ENCODE measurements around the gene TOR1AIP2.
A peak's percentile ranks its signal among the peaks of the same experiment; 100 is the strongest.

TOR1AIP2 gene

GRCh38 chr1:179825206-179825605 is 52.4 kb downstream of the TOR1AIP2 start:
- DNase-seq, result no peak

- DNase-seq, result no peak
Measured at GRCh38 chr1:179824265-179824664, 53.3 kb downstream of the TOR1AIP2 start.

GRCh38 chr1:179823693-179824092 is 53.9 kb downstream of the TOR1AIP2 start:
- no peak for DNase-seq

- no peak for DNase-seq
Measured at GRCh38 chr1:179822065-179822464, 55.5 kb downstream of the TOR1AIP2 start.

- DNase-seq, result no peak
Measured at GRCh38 chr1:179821524-179821923, 56.1 kb downstream of the TOR1AIP2 start.

- no peak for DNase-seq
Measured at GRCh38 chr1:179820226-179820970, 57.2 kb downstream of the TOR1AIP2 start.

- DNase-seq, result no peak
Measured at GRCh38 chr1:179818743-179819173, 58.8 kb downstream of the TOR1AIP2 start.

GRCh38 chr1:179818260-179818659 is 59.3 kb downstream of the TOR1AIP2 start:
- no peak for DNase-seq

GRCh38 chr1:179817789-179818188 is 59.8 kb downstream of the TOR1AIP2 start:
- DNase-seq, result no peak

GRCh38 chr1:179817056-179817455 is 60.5 kb downstream of the TOR1AIP2 start:
- no peak for DNase-seq

- DNase-seq, result no peak
Measured at GRCh38 chr1:179816196-179816960, 61.2 kb downstream of the TOR1AIP2 start.

- DNase-seq, result no peak
Measured at GRCh38 chr1:179815641-179816040, 62.0 kb downstream of the TOR1AIP2 start.

- DNase-seq, result no peak
Measured at GRCh38 chr1:179814546-179814838, 63.1 kb downstream of the TOR1AIP2 start.

- no peak for DNase-seq
Measured at GRCh38 chr1:179813626-179814545, 63.7 kb downstream of the TOR1AIP2 start.

- DNase-seq, result no peak
Measured at GRCh38 chr1:179812501-179813292, 64.9 kb downstream of the TOR1AIP2 start.

GRCh38 chr1:179810367-179810715 is 67.3 kb downstream of the TOR1AIP2 start:
- DNase-seq, result no peak

- DNase-seq, result peak; percentile 71
Measured at GRCh38 chr1:179809506-179810366, 67.9 kb downstream of the TOR1AIP2 start.

GRCh38 chr1:179808503-179808902 is 69.1 kb downstream of the TOR1AIP2 start:
- no peak for DNase-seq

- DNase-seq, result no peak
Measured at GRCh38 chr1:179807691-179808485, 69.7 kb downstream of the TOR1AIP2 start.

GRCh38 chr1:179807291-179807690 is 70.3 kb downstream of the TOR1AIP2 start:
- no peak for DNase-seq

- no peak for DNase-seq
Measured at GRCh38 chr1:179806333-179806732, 71.3 kb downstream of the TOR1AIP2 start.
